ENCODE measurements around the gene USP35. TPM values are rescaled to one million over a fixed set of nuclear protein-coding genes. Genes with fewer than 3 reads are reported as not detected.

The USP35 gene
- total RNA-seq, 1 experiment from 2014 or later, result 6.0 TPM

- CTCF ChIA-PET, result no interaction called here
- no peak for DNase-seq (ENCODE audit: low read depth, low spot score)
- H3K4me1 ChIP-seq (ENCODE audit: control insufficient read depth in 1 of 2, insufficient read depth in 2 of 2, low read length in 2 of 2), result no peaks in the 10 kb centered on the region
- POLR2A ChIA-PET, result no interaction called here
- H3K9ac ChIP-seq (ENCODE audit: low read length), result no peak overlapping the region
- no peaks in the 10 kb centered on the region for H3K36me3 ChIP-seq (ENCODE audit: control insufficient read depth in 1 of 2, insufficient read depth in 2 of 2, low read length in 2 of 2)
- ATAC-seq, result no peak
- intact Hi-C loops (cut with micrococcal nuclease), result no loop called here
- BruUV-seq (replicated peaks), result no TSS peak
- H3K4me3 ChIP-seq (replicated peaks in 1 of 2; ENCODE audit: low read depth in 1 of 2, low read length in 2 of 2), result no peak overlapping the region
- TF ChIP-seq RAD21 (IDR thresholded peaks at IDR 0.05; ENCODE audit: low read depth), result no peak
- TF ChIP-seq EZH2 (IDR thresholded peaks at IDR 0.05), result no peak
- no peak for TF ChIP-seq ZFX (IDR thresholded peaks at IDR 0.05)
- no peak for TF ChIP-seq JUND (IDR thresholded peaks at IDR 0.05)
- H3K27ac ChIP-seq (ENCODE audit: low read depth, low read length), result no peak overlapping the region
- RAD21 ChIA-PET (ENCODE audit: low non-redundant PET in 1 of 2, low total read pairs in 2 of 2, uncharacterized antibody in 2 of 2, unreplicated experiment in 2 of 2), result no interaction called here
- H3K27me3 ChIP-seq (ENCODE audit: insufficient read depth, low read length), result no peaks in the 10 kb centered on the region
- H3K4me2 ChIP-seq (ENCODE audit: low read length), result no peak overlapping the region
- H4K20me1 ChIP-seq (ENCODE audit: insufficient read depth), result no peaks in the 10 kb centered on the region
- no peak overlapping the region for H2AFZ ChIP-seq (ENCODE audit: low read depth, low read length, poor library complexity, severe bottlenecking)
- no peaks in the 10 kb centered on the region for H3K9me3 ChIP-seq (ENCODE audit: control insufficient read depth in 1 of 2, insufficient read depth in 1 of 2, low read depth in 1 of 2, low read length in 2 of 2)
- H3K79me2 ChIP-seq (ENCODE audit: insufficient read depth, low read length), result no peaks in the 10 kb centered on the region
- H3K9me2 ChIP-seq (ENCODE audit: insufficient read depth), result no peaks in the 10 kb centered on the region
Measured at GRCh38 chr11:78161346-78161745, 27.4 kb upstream of the USP35 start.

- Histone ChIP-seq H3K9me2 (ENCODE audit: insufficient read depth) (no peaks in the 10 kb centered on the region), H3K27me3 (ENCODE audit: insufficient read depth, low read length) (no peaks in the 10 kb centered on the region), H3K9ac (ENCODE audit: low read length) (no peak overlapping the region), H3K27ac (ENCODE audit: low read depth, low read length) (no peak overlapping the region), H3K4me3 (replicated peaks in 1 of 2; ENCODE audit: low read depth in 1 of 2, low read length in 2 of 2) (no peak overlapping the region), H3K4me2 (ENCODE audit: low read length) (no peak overlapping the region), H4K20me1 (ENCODE audit: insufficient read depth) (no peaks in the 10 kb centered on the region), H3K4me1 (ENCODE audit: control insufficient read depth in 1 of 2, insufficient read depth in 2 of 2, low read length in 2 of 2) (no peaks in the 10 kb centered on the region), H2AFZ (ENCODE audit: low read depth, low read length, poor library complexity, severe bottlenecking) (no peak overlapping the region), H3K79me2 (ENCODE audit: insufficient read depth, low read length) (no peaks in the 10 kb centered on the region), H3K36me3 (ENCODE audit: control insufficient read depth in 1 of 2, insufficient read depth in 2 of 2, low read length in 2 of 2) (no peaks in the 10 kb centered on the region), H3K9me3 (ENCODE audit: control insufficient read depth in 1 of 2, insufficient read depth in 1 of 2, low read depth in 1 of 2, low read length in 2 of 2) (no peaks in the 10 kb centered on the region)
- intact Hi-C loops (cut with micrococcal nuclease), result no loop called here
- ChIA-PET CTCF (no interaction called here), RAD21 (ENCODE audit: low non-redundant PET in 1 of 2, low total read pairs in 2 of 2, uncharacterized antibody in 2 of 2, unreplicated experiment in 2 of 2) (no interaction called here), POLR2A (no interaction called here)
- DNase-seq (ENCODE audit: low read depth, low spot score), result no peak
- no peak for ATAC-seq
- TF ChIP-seq POLR2AphosphoS5 (IDR thresholded peaks at IDR 0.05; ENCODE audit: low read depth, low read length) (no peak), EZH2phosphoT487 (IDR thresholded peaks at IDR 0.05; ENCODE audit: borderline replicate concordance) (no peak), ELF1 (IDR thresholded peaks at IDR 0.05; ENCODE audit: borderline replicate concordance, low read depth) (no peak), SP1 (IDR thresholded peaks at IDR 0.05; ENCODE audit: low read depth) (no peak), CEBPB (IDR thresholded peaks at IDR 0.05; ENCODE audit: low read depth) (no peak), YY1 (IDR thresholded peaks at IDR 0.05; ENCODE audit: extremely low read depth, insufficient replicate concordance, low read depth, low read length) (no peak), SIN3A (IDR thresholded peaks at IDR 0.05; ENCODE audit: low read depth) (no peak), EZH2 (IDR thresholded peaks at IDR 0.05) (no peak), MAX (IDR thresholded peaks at IDR 0.05) (no peak), EGR1 (IDR thresholded peaks at IDR 0.05; ENCODE audit: low read depth) (no peak), ATF3 (IDR thresholded peaks at IDR 0.05) (no peak), ZFX (IDR thresholded peaks at IDR 0.05) (no peak), CBX3 (IDR thresholded peaks at IDR 0.05; ENCODE audit: low read depth) (no peak), POLR2A (IDR thresholded peaks at IDR 0.05; ENCODE audit: borderline replicate concordance, extremely low read depth, insufficient read depth, insufficient read length) (no peak), FOSL1 (IDR thresholded peaks at IDR 0.05; ENCODE audit: low read depth) (no peak), ZBTB33 (IDR thresholded peaks at IDR 0.05; ENCODE audit: extremely low read depth, insufficient replicate concordance, low read length) (no peak), JUND (IDR thresholded peaks at IDR 0.05) (no peak), RAD21 (IDR thresholded peaks at IDR 0.05; ENCODE audit: low read depth) (no peak)
- no TSS peak for BruUV-seq (replicated peaks)
Measured at GRCh38 chr11:78161962-78162371, 26.8 kb upstream of the USP35 start.
